Stimulated activated CD8-positive, alpha-beta memory T cell treated with anti-CD3 and anti-CD28 coated beads, Interleukin-2, amount 100 ng/mL, for 1 hour (primary cell): ENCODE measurements around the gene NUDT9.
"Not testable (repeated sequence)": the region's sequence is repeated elsewhere in the genome, so short reads cannot be mapped to it uniquely, and the experiment has no call there.

Experiments
- DNase-seq, 2 donors: peaks; one replicate each; pipeline ENCODE4 v3.0.0-alpha.2; 2020; ENCODE audit warnings: low read depth in 2 of 2

NUDT9 gene

DNA sequence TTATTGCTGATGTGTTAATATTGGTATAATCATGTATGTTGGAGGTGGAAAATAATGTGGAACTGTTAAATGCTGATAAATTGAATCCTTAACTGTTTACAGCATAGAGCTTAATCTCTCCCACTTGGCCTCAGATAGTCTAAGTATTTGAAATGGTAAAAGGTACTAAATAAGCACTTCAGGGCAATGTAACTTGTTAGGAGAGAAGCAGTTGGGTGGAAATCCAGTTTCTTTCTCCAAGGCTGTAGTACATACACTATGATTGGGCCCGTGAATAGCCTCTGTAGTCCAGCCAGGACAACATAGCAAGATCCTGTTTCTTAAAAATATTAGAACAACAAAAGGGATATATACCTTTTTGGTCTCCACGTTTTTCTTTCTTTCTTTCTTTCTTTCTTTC, 39.7 kb downstream of the NUDT9 start:
- no peak for DNase-seq

DNA sequence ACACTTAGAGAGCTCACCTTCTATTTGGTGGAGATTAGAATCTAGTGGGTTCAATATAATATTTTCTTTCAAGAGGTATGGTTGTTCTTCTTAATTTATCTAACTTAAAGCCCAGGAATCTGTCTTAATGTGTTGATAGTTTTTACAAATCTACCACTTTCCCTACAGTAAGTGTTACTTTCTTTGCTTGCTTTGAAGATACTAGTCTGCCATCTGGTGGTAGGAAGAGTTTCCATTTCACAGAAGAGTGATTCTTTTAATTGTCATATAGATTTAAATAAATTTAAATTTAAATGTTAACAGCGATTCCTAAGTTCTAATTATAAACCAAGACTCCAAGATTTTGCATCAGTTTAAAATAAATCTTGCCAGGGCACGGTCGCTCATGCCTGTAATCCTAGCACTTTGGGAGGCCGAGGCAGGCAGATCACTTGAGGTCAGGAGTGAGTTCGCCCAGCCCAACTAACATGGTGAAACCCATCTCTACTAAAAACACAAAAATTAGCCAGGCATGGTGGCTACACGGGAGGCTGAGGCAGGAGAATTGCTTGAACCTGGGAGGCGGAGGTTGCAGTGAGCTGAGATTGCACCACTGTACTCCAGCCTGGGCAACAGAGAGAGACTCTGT, 43.5 kb downstream of the NUDT9 start:
- DNase-seq = no peak

DNA sequence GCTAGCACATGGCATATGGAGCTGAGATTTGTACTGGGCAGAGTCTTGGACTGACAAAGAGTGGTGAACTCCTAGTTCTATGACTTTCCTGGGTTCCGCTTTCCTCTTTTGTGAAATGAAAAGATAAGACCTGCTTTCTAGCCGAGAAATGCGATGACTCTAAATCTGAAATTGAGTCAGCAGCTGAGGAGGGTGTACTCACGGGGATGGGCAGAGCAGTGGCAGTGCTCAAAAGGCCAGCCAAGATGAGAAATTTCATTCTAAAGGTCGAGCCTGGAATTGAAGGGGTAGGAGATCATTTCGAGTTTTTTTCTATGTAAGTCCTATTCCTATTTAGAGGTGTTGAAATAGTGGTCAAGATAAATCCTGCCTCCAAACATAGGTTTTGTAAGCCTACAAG, 47.0 kb downstream of the NUDT9 start:
- DNase-seq = no peak

DNA sequence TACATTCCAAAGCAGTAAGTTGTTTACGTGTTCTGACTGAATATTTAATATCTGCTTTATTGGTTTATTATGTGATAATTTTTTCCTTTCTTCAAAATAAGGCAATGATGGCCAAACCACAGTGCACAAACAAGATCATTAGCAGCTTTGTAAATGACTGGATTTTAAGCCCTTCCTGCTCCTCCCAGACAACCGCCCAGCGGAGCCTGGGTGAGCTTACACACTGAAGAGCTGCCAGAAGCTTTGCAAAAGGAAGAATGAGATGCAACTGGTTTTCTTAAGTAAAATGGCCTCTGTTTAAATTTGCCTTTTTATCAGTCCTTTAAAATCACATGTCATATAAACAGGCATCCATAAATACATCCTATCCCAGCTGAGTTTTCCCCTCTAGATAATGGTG, 54.6 kb downstream of the NUDT9 start:
- DNase-seq = no peak

DNA sequence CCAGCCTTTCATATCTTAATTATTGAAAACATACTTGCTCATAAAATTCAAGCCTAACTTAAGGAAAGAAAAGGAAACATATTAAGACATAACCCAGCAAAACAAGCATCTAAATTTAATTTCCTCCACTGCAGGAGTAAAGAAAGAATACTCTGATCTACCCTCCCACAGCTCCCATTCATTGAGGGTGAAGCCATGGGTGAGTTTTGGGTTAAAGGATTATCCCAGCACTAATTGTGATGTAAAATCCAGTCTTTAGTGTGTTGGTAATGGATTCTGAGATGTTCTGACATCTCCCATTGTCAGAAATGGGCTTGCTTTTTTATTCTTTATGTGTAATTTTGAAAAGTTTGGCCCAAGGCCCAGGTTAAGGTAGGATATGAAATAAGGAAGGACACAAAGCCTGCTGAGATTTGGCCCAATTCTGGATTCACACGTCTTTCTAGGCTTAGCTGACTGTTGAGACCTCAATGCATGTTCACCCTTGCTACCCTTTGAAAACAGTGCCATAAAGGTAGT, 56.4 kb downstream of the NUDT9 start:
- no peak for DNase-seq

DNA sequence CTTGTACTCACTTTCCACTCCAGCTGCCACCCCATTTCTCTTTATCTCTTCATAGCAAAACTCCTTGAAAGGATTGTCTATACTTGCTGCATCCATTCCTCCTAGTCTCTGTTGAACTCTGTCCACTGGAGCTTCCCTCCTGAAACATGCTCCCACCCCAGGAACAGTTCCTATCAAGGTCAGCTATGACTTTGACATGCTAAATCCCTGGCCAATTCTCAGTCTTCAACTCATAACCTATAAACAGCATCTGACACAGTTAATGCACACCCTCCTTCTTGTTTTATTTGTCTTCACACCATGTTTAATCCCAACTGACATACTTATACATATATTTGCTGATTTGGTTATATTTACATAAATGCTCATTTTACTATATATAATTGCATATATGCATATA, 59.0 kb downstream of the NUDT9 start:
- DNase-seq = no peak

DNA sequence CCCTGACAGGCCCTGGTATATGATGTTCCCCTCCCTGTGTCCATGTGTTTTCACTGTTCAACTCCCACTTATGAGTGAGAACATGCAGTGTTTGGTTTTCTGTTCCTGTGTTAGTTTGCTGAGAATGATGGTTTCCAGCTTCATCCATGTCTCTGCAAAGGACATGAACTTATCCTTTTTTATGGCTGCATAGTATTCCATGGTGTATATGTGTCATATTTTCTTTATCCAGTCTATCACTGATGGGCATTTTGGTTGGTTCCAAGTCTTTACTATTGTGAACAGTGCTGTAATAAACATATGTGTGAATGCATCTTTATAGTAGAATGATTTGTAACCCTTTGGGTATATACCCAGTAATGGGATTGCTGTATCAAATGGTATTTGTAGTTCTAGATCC, 60.9 kb downstream of the NUDT9 start:
- not testable (repeated sequence) for DNase-seq

GRCh38 chr4:87488666-87489065, 66.3 kb downstream of the NUDT9 start:
- not testable (repeated sequence) for DNase-seq

DNA sequence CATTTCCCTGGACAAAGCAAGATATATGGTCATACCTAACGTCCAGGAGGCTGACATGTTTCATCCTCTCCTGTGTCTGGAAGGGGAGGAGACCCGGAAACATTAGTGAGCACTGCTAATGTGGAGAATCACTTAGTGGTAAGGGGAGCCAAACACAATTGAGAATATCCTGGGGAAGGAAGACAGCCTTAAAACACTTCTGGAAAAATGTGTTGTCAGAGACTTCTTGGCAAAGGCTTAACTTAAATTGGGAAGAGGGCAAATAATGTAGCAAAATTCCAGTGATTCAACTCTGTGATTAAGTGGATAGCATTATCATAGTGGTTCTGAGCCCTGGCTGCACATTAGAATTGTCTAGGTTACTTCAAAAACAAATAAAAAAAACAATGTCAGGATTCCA, 67.3 kb downstream of the NUDT9 start:
- no peak for DNase-seq

DNA sequence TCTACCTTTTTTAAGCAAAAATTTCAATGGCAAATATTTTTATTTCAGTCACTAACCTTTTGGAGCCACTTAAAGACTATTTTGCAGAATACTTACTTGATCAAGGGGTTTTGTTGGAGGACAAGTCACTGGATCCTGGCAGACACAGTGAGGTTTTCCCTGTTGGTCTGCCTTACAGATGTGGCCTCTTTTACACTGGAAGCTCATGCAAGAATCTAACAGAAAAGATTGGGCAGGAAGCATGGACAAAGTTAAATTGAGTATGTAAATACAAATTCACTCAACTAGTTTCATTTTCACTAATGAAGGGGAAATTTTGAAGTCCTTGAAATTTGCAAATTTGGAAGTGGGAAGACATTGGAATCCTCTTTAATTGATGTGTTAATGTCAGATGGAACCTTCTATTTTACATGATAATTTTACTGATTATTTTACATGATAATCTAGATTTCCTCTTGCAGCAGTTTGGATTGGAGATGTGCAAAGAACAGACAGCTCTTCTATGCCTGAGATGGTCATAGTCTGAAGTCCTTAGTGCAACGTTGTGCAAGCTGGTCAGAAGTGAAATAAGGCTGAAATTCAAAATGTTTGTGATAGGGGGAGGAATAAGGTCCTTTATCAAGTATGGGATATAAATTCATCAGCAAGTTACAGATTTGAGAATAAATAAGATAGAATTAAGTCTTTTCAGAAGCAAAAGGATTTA, 68.4 kb downstream of the NUDT9 start:
- no peak for DNase-seq

- no peak for DNase-seq
These were observed 69.1 kb downstream of the NUDT9 start for GRCh38 chr4:87491436-87491835.

- not testable (repeated sequence) for DNase-seq
These were observed 69.5 kb downstream of the NUDT9 start for GRCh38 chr4:87491851-87492250.

GRCh38 chr4:87493115-87493514, 70.7 kb downstream of the NUDT9 start:
- no peak for DNase-seq

GRCh38 chr4:87497159-87497558, 74.8 kb downstream of the NUDT9 start:
- DNase-seq = no peak

GRCh38 chr4:87497578-87497977, 75.2 kb downstream of the NUDT9 start:
- DNase-seq = no peak

GRCh38 chr4:87498446-87498900, 76.1 kb downstream of the NUDT9 start:
- no peak for DNase-seq

GRCh38 chr4:87499403-87500091, 77.2 kb downstream of the NUDT9 start:
- DNase-seq = no peak

DNA sequence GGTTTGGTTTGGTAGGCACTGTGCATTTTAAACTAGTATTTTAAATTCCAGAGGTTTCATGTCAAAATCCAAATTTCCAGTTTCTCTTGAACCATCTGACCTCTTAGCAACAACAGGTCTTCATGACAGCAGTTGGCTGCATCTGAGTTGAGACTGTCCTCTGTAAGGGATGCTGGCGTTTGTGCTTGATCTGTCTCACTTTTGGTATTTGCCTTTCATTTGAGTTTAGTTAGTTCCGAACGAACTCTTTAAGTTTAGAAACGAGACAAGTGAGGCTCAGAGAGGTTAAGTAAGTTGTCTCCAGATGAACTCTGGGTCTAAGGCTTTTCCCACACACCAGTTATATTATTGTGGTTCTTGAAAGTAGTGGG, 77.7 kb downstream of the NUDT9 start:
- DNase-seq = no peak

- no peak for DNase-seq
These were observed 80.3 kb downstream of the NUDT9 start for GRCh38 chr4:87502580-87503238.

DNA sequence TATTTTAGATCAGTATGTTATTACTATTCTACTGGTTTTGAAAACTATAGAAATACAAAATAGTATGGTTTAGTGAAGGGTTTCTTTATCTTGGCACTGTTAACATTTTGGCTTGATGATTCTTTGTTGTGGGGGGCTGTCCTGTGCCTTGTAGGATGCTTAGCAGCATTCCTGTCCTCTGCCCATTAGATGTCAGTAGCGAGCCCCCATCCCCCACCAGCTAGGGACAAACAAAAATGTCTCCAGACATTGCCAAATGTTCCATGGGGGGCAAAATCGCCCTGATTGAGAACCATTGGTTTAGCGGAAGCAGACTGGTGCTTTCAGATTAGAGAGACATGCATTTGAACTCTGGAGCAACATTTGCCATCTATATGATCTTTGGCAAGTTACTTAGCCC, 83.5 kb downstream of the NUDT9 start:
- DNase-seq = no peak

- DNase-seq = no peak
These were observed 84.8 kb downstream of the NUDT9 start for GRCh38 chr4:87506974-87507701.
